LNCAP (cell line): ENCODE data around the gene NUDT14.

Experiments used
- TF ChIP-seq, protein P1 (sequence below): fragments of 450-650 bp; IDR thresholded peaks from 2 replicates; pipeline ENCODE4 v1.5.1; 2017; ENCODE audit warnings: mild to moderate bottlenecking

NUDT14 gene

DNA sequence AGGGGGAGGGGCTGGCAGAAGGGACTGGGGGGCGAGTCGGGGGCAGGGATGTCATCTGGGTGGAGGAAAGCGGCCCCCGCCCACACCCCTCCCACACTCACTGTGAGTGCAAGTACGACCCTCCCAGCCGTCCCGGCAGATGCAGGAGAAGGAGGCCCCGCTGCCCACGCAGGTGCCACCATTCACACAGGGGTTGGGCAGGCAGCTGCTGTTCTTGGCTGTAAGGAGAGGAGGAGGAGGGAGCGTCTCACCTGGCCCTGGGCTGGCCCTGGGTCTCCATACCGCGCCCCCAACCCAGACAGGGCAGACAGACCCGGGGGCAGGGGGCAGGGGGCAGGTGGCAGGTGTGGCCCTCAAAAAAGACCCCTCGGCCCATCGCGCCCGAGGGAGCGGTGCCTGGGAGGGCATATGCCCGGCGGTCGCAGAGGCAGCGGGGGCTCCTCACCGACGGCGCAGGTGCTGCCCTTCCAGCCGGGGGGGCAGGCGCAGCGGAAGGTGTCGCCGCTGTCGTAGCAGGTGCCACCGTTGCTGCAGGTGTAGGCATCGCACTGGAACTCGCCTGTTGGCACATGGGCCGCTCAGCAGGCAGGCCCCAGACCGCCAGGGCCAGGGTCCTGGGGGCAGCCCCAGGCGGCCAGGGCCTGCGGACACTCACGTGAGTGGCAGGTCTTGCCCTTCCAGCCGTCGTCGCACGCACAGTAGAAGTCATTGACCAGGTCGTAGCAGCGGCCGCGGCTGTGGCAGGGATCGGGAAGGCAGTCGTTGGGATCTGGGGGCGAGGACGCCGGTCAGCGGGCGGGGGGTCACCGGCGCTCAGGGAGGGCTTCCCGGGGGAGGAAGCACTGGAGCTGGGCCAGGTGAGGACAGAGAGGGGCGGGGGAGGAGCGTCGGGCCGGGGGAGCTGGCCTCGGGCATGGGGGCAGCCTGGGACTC is 33.2 kb downstream of the NUDT14 start:
- TF ChIP-seq, protein P1, sequence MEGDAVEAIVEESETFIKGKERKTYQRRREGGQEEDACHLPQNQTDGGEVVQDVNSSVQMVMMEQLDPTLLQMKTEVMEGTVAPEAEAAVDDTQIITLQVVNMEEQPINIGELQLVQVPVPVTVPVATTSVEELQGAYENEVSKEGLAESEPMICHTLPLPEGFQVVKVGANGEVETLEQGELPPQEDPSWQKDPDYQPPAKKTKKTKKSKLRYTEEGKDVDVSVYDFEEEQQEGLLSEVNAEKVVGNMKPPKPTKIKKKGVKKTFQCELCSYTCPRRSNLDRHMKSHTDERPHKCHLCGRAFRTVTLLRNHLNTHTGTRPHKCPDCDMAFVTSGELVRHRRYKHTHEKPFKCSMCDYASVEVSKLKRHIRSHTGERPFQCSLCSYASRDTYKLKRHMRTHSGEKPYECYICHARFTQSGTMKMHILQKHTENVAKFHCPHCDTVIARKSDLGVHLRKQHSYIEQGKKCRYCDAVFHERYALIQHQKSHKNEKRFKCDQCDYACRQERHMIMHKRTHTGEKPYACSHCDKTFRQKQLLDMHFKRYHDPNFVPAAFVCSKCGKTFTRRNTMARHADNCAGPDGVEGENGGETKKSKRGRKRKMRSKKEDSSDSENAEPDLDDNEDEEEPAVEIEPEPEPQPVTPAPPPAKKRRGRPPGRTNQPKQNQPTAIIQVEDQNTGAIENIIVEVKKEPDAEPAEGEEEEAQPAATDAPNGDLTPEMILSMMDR: no peak

DNA sequence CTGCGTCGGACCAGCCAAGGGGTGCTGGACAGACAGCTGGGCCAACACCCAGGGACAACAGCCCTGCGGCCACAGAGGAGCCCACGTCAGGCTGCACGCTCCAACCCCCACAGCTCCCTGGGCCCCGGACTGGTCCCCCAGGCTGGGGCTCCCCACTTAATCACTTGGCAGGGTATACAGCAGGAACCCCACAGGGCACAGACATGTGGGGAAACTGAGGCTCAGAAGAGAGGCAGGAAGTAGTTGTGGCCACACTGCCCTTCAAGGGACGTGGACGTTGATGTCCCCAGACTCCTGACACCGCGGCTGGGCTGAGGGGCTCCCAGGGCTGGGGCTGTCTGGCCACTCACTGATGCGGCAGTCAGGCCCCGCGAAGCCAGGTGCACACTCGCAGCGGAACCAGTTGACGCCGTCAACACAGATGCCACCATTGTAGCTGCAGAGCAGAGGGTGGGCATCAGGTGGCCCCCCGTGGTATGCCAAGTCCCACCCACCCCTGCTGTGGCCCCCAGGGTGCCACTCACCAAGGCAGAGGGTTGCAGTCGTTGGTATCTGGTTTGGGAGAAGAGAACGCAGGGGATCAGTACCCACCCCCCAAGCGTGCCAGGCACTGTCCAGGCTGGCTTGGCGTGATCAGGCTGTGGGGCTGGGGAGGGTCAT is 34.0 kb downstream of the NUDT14 start:
- TF ChIP-seq, protein P1: no peak

GRCh38 chr14:105146181-105146975 is 34.7 kb downstream of the NUDT14 start:
- TF ChIP-seq, protein P1: no peak

GRCh38 chr14:105145381-105146180 is 35.5 kb downstream of the NUDT14 start:
- TF ChIP-seq, protein P1: no peak

DNA sequence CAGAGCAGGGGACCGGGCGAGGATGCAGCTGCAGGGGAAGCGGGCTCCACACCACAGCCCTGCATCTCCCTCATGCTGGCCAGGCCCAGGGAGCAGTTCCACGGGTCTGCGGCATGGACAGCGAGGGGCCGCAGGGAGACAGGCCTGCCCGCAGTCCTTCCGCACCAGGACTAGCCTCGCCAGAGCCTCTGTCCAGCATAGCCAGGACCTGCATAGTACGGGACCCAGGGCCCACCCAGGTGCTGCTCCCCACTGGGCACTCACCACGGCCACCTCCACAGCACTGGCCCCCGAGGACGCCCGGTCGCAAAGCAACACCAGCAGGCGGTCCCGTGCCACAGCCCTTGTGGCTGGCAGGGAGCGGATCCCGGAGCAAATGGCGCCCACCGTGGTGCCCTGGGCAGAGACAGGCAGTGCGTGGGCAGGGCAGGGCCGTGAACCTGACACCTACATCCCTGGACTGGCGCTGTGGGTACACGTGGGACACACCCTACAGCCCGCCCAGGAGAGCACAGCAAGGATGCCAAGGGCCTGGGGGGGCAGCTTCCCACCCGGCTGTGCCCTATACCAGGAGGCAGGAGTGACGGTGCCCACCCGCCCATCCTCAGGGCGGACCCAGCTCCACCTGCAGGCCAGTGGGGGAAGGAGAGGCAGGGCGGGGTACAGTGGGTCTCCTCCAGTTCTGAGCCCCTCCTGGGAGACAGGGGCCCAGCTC is 36.3 kb downstream of the NUDT14 start:
- TF ChIP-seq, protein P1: no peak

GRCh38 chr14:105144026-105144665 is 37.0 kb downstream of the NUDT14 start:
- TF ChIP-seq, protein P1: no peak
